ENCODE results near the gene ZNRF4.
"Not testable (repeated sequence)": the region's sequence is repeated elsewhere in the genome, so short reads cannot be mapped to it uniquely, and the experiment has no call there.

The ZNRF4 gene

GRCh38 chr19:5478241-5478924 lies 23.2 kb downstream of the ZNRF4 start:
- DNase-seq, result no peak

GRCh38 chr19:5478925-5479588 lies 23.8 kb downstream of the ZNRF4 start:
- DNase-seq, result no peak

GRCh38 chr19:5479958-5480357 lies 24.7 kb downstream of the ZNRF4 start:
- DNase-seq, result no peak

- no peak for DNase-seq
Measured at GRCh38 chr19:5480427-5480836, 25.2 kb downstream of the ZNRF4 start.

GRCh38 chr19:5481957-5482356 lies 26.7 kb downstream of the ZNRF4 start:
- DNase-seq, result no peak

GRCh38 chr19:5484398-5485285 lies 29.4 kb downstream of the ZNRF4 start:
- no peak for DNase-seq

- DNase-seq, result no peak
Measured at GRCh38 chr19:5485286-5485636, 30.0 kb downstream of the ZNRF4 start.

GRCh38 chr19:5485658-5486057 lies 30.4 kb downstream of the ZNRF4 start:
- not testable (repeated sequence) for DNase-seq

- no peak for DNase-seq
Measured at GRCh38 chr19:5487222-5487621, 32.0 kb downstream of the ZNRF4 start.

- DNase-seq, result no peak
Measured at GRCh38 chr19:5489551-5489950, 34.3 kb downstream of the ZNRF4 start.

- no peak for DNase-seq
Measured at GRCh38 chr19:5491565-5491964, 36.3 kb downstream of the ZNRF4 start.

- DNase-seq, result no peak
Measured at GRCh38 chr19:5492281-5492634, 37.0 kb downstream of the ZNRF4 start.

GRCh38 chr19:5492635-5493409 lies 37.6 kb downstream of the ZNRF4 start:
- no peak for DNase-seq

- no peak for DNase-seq
Measured at GRCh38 chr19:5494773-5495172, 39.6 kb downstream of the ZNRF4 start.

- DNase-seq, result no peak
Measured at GRCh38 chr19:5495792-5496191, 40.6 kb downstream of the ZNRF4 start.

- DNase-seq, result no peak
Measured at GRCh38 chr19:5497297-5497696, 42.1 kb downstream of the ZNRF4 start.

- DNase-seq, result no peak
Measured at GRCh38 chr19:5498830-5499550, 43.8 kb downstream of the ZNRF4 start.

GRCh38 chr19:5501907-5502306 lies 46.7 kb downstream of the ZNRF4 start:
- no peak for DNase-seq

- DNase-seq, result no peak
Measured at GRCh38 chr19:5503598-5503997, 48.4 kb downstream of the ZNRF4 start.

- DNase-seq, result no peak
Measured at GRCh38 chr19:5504114-5504513, 48.9 kb downstream of the ZNRF4 start.
